Esophagus muscularis mucosa (tissue), 4 donors: ENCODE results near the gene ZSCAN5A. TPM values are rescaled to one million over a fixed set of nuclear protein-coding genes. Genes with fewer than 3 reads are reported as not detected.

ENCODE experiments used
- DNase-seq: peaks from one replicate; pipeline ENCODE4 v3.0.0-alpha.2; 2017; ENCODE audit errors: extremely low spot score
- H3K27ac ChIP-seq, 4 donors: fragments of 200-600 bp; sonication (generic); replicated peaks in 1 of 4; 1 replicate in 3 of 4; 2 replicates in 1 of 4; pipeline ENCODE4 v1.5.1; 2016 to 2019; ENCODE audit warnings: mild to moderate bottlenecking in 1 of 4
- H3K27me3 ChIP-seq, 4 donors: fragments of 200-600 bp; sonication (generic); one replicate each; pipeline versions ENCODE4 v1.5.1 to v1.6.0; 2016 to 2019
- H3K36me3 ChIP-seq, 4 donors: fragments of 200-600 bp; sonication (generic); one replicate each; pipeline ENCODE4 v1.5.1; 2016 to 2019
- H3K4me1 ChIP-seq, 4 donors: fragments of 200-600 bp; sonication (generic); one replicate each; pipeline ENCODE4 v1.5.1; 2016 to 2019
- H3K4me3 ChIP-seq, 4 donors: fragments of 200-600 bp; sonication (generic); 1 replicate in 2 of 4; 2 replicates in 2 of 4; pipeline ENCODE4 v1.5.1; 2016 to 2019; ENCODE audit warnings: mild to moderate bottlenecking in 4 of 4, moderate library complexity in 1 of 4
- H3K9me3 ChIP-seq, 4 donors: fragments of 200-600 bp; sonication (generic); 1 replicate in 3 of 4; 2 replicates in 1 of 4; pipeline ENCODE4 v1.5.1; 2016 to 2019
- EP300 ChIP-seq: sonication (generic); formaldehyde crosslinking; IDR thresholded peaks from one replicate; pipeline ENCODE4 v1.6.1; 2017; ENCODE audit warnings: antibody characterized with exemption
- POLR2A ChIP-seq: fragments of 450-650 bp; IDR thresholded peaks from one replicate; pipeline ENCODE4 v1.6.1; 2017; ENCODE audit warnings: antibody characterized with exemption, moderate library complexity, mild to moderate bottlenecking, low read depth
- POLR2AphosphoS5 ChIP-seq, 2 donors: sonication (generic); formaldehyde crosslinking; IDR thresholded peaks; one replicate each; pipeline ENCODE4 v1.6.1; 2017; ENCODE audit warnings: antibody characterized with exemption in 2 of 2
- WGBS: methylation state at CpG from one replicate; pipeline ENCODE4 v1.1.5; 2018; 5-methylcytosine and 5-hydroxymethylcytosine counted together
- intact Hi-C: fragments of 100-400 bp; cut with DNase I; formaldehyde crosslinking; loops from one replicate; pipeline ENCODE4 v1.15.1; 2023
- total RNA-seq, 4 donors: library from RNA; depleted of rRNA; stranded (reverse); fragments of >200 nt; gene quantifications; one replicate each; pipeline versions ENCODE4 v1.1.0 to v1.2.1, GENCODE V29; 2016
- TF ChIP-seq, protein P1 (sequence below), 3 experiments: fragments of 200-600 bp in 2 of 3; fragments of 450-650 bp in 1 of 3; sonication (generic) in 2 of 3; IDR thresholded peaks; one replicate each; pipeline ENCODE4 v1.5.1; 2017 to 2019; ENCODE audit warnings: antibody characterized with exemption in 3 of 3, mild to moderate bottlenecking in 2 of 3, moderate library complexity in 1 of 3

Gene ZSCAN5A
- total RNA-seq, 4 donors from 2014 or later, result 3.7 to 9.9 (median 6.7) TPM

- no peak for DNase-seq
- Histone ChIP-seq H3K36me3 (peaks cover 9 to 47% (median 32%) of the 10 kb centered on the region in 4 donors), H3K9me3 (no peaks in the 10 kb centered on the region), H3K4me3 (no peak overlapping the region), H3K27ac (no peak overlapping the region), H3K4me1 (no peaks in the 10 kb centered on the region), H3K27me3 (no peaks in the 10 kb centered on the region)
- WGBS, result 88% methylated on average over 3 of the region's 3 CpGs
- intact Hi-C loops, result no loop called here
- TF ChIP-seq POLR2A, result no peak
- TF ChIP-seq, protein P1, sequence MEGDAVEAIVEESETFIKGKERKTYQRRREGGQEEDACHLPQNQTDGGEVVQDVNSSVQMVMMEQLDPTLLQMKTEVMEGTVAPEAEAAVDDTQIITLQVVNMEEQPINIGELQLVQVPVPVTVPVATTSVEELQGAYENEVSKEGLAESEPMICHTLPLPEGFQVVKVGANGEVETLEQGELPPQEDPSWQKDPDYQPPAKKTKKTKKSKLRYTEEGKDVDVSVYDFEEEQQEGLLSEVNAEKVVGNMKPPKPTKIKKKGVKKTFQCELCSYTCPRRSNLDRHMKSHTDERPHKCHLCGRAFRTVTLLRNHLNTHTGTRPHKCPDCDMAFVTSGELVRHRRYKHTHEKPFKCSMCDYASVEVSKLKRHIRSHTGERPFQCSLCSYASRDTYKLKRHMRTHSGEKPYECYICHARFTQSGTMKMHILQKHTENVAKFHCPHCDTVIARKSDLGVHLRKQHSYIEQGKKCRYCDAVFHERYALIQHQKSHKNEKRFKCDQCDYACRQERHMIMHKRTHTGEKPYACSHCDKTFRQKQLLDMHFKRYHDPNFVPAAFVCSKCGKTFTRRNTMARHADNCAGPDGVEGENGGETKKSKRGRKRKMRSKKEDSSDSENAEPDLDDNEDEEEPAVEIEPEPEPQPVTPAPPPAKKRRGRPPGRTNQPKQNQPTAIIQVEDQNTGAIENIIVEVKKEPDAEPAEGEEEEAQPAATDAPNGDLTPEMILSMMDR (IDR thresholded peaks at IDR 0.05), result no peak
- no peak for TF ChIP-seq EP300
- no peak for TF ChIP-seq POLR2AphosphoS5 (IDR thresholded peaks at IDR 0.05)
Observed at GRCh38 chr19:56299688-56300087, 15.0 kb downstream of the ZSCAN5A start.

DNA sequence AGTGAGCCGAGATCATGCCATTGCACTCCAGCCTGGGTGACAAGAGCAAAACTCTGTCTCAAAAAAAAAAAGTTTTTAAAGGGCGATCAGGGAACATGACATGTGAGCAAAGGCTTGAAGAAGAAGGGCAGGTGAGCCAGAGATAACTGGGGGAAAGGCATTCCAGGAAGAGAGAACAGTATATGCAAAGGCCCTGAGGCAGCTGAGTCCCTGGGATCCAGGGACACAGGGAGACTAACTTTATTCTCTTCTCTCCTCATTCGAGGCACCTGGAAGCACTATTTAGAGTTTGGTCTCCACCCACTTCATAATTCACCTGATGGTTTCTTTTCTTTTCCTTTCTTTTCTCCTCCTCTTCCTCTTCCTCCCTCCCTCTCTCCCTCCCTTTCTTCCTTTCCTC is 17.6 kb downstream of the ZSCAN5A start:
- Histone ChIP-seq H3K27ac (no peak overlapping the region), H3K27me3 (no peaks in the 10 kb centered on the region), H3K4me3 (no peak overlapping the region), H3K9me3 (no peaks in the 10 kb centered on the region), H3K36me3 (peaks cover 9 to 31% (median 18%) of the 10 kb centered on the region in 4 donors), H3K4me1 (no peaks in the 10 kb centered on the region)
- TF ChIP-seq POLR2A (no peak), POLR2AphosphoS5 (IDR thresholded peaks at IDR 0.05) (no peak), EP300 (no peak)
- TF ChIP-seq, protein P1 (IDR thresholded peaks at IDR 0.05), result no peak
- WGBS, result 89% methylated on average over 3 of the region's 3 CpGs
- DNase-seq, result no peak
- intact Hi-C loops, result no loop called here

- 93% methylated on average over 22 of the region's 22 CpGs for WGBS
- no peak for DNase-seq
Observed at GRCh38 chr19:56295531-56296455, 18.8 kb downstream of the ZSCAN5A start.

GRCh38 chr19:56294549-56294948 is 20.1 kb downstream of the ZSCAN5A start:
- no peaks in the 10 kb centered on the region for H3K4me1 ChIP-seq
- intact Hi-C loops, result no loop called here
- TF ChIP-seq EP300 (no peak), POLR2A (no peak), POLR2AphosphoS5 (IDR thresholded peaks at IDR 0.05) (no peak)
- TF ChIP-seq, protein P1 (IDR thresholded peaks at IDR 0.05), result no peak
- no peaks in the 10 kb centered on the region for H3K27me3 ChIP-seq
- WGBS, result 82% methylated on average over 4 of the region's 4 CpGs
- no peak for DNase-seq
- no peak overlapping the region for H3K4me3 ChIP-seq
- peaks cover 9 to 32% (median 18%) of the 10 kb centered on the region in 4 donors for H3K36me3 ChIP-seq
- H3K9me3 ChIP-seq, result no peaks in the 10 kb centered on the region
- H3K27ac ChIP-seq, result no peak overlapping the region

More at GRCh38 chr19:56295531-56296455, 18.8 kb downstream of the ZSCAN5A start:
- Histone ChIP-seq H3K9me3 (no peaks in the 10 kb centered on the region), H3K36me3 (peaks cover 9 to 31% (median 18%) of the 10 kb centered on the region in 4 donors), H3K4me3 (no peak overlapping the region), H3K27me3 (no peaks in the 10 kb centered on the region), H3K4me1 (no peaks in the 10 kb centered on the region), H3K27ac (no peak overlapping the region)
- intact Hi-C loops, result no loop called here
- TF ChIP-seq EP300, result no peak
- TF ChIP-seq POLR2AphosphoS5 (IDR thresholded peaks at IDR 0.05), result no peak
- TF ChIP-seq POLR2A, result no peak
- TF ChIP-seq, protein P1 (IDR thresholded peaks at IDR 0.05), result no peak
